ENCODE data around the gene PAK1.

- TF ChIP-seq USF2 (IDR thresholded peaks at IDR 0.05; ENCODE audit: low read length) = no peak
- no peak for TF ChIP-seq CTCF (IDR thresholded peaks at IDR 0.05; ENCODE audit: control extremely low read depth in 1 of 3, insufficient read depth in 1 of 3, low read depth in 1 of 3, low read length in 3 of 3)
- TF ChIP-seq EZH2 (IDR thresholded peaks at IDR 0.05; ENCODE audit: low read depth, low read length, severe bottlenecking) = no peak
- TF ChIP-seq POLR2AphosphoS5 (IDR thresholded peaks at IDR 0.05; ENCODE audit: low read depth, low read length) = no peak
- TF ChIP-seq SRF (IDR thresholded peaks at IDR 0.05; ENCODE audit: low read depth, low read length) = no peak
- TF ChIP-seq POU5F1 (IDR thresholded peaks at IDR 0.05; ENCODE audit: low read depth, low read length) = no peak
- no peak for TF ChIP-seq CREB1 (IDR thresholded peaks at IDR 0.05)
- no peak for TF ChIP-seq YY1 (IDR thresholded peaks at IDR 0.05; ENCODE audit: low read depth, low read length)
- TF ChIP-seq FOSL1 (IDR thresholded peaks at IDR 0.05; ENCODE audit: insufficient read depth, low read depth, low read length) = no peak
- no peak for TF ChIP-seq SIN3A (conservative IDR thresholded peaks at IDR 0.05 in 1 of 2, IDR thresholded peaks at IDR 0.05 in 1 of 2; ENCODE audit: low read depth in 1 of 2, low read length in 2 of 2)
- TF ChIP-seq MAFK (IDR thresholded peaks at IDR 0.05; ENCODE audit: low read depth, low read length) = no peak
Measured at GRCh38 chr11:77379253-77379652, 94.6 kb downstream of the PAK1 start.
